ENCODE data around the gene CACNA2D1.
"Not testable (repeated sequence)": the region's sequence is repeated elsewhere in the genome, so short reads cannot be mapped to it uniquely, and the experiment has no call there.

CACNA2D1 gene

GRCh38 chr7:82393076-82393839, 50.3 kb downstream of the CACNA2D1 start:
- no peak for DNase-seq

GRCh38 chr7:82390936-82391335, 52.6 kb downstream of the CACNA2D1 start:
- no peak for DNase-seq

GRCh38 chr7:82389876-82390275, 53.7 kb downstream of the CACNA2D1 start:
- no peak for DNase-seq

- DNase-seq = no peak
Observed at GRCh38 chr7:82388138-82388537, 55.4 kb downstream of the CACNA2D1 start.

- not testable (repeated sequence) for DNase-seq
Observed at GRCh38 chr7:82386571-82386970, 57.0 kb downstream of the CACNA2D1 start.

- no peak for DNase-seq
Observed at GRCh38 chr7:82384779-82385178, 58.8 kb downstream of the CACNA2D1 start.

- peak in 1 of 5 experiments; percentile 55 for DNase-seq
Observed at GRCh38 chr7:82384051-82384464, 59.5 kb downstream of the CACNA2D1 start.

GRCh38 chr7:82382276-82382675, 61.3 kb downstream of the CACNA2D1 start:
- DNase-seq = no peak

GRCh38 chr7:82376739-82377138, 66.8 kb downstream of the CACNA2D1 start:
- no peak for DNase-seq

GRCh38 chr7:82375713-82376112, 67.9 kb downstream of the CACNA2D1 start:
- no peak for DNase-seq

GRCh38 chr7:82375129-82375528, 68.4 kb downstream of the CACNA2D1 start:
- DNase-seq = no peak

- DNase-seq = no peak
Observed at GRCh38 chr7:82373926-82374635, 69.5 kb downstream of the CACNA2D1 start.

GRCh38 chr7:82364671-82365070, 78.9 kb downstream of the CACNA2D1 start:
- no peak for DNase-seq

- DNase-seq = no peak
Observed at GRCh38 chr7:82364048-82364447, 79.5 kb downstream of the CACNA2D1 start.

GRCh38 chr7:82362129-82362706, 81.4 kb downstream of the CACNA2D1 start:
- DNase-seq = no peak

- no peak for DNase-seq
Observed at GRCh38 chr7:82360591-82361368, 82.8 kb downstream of the CACNA2D1 start.

- DNase-seq = no peak
Observed at GRCh38 chr7:82359426-82359825, 84.2 kb downstream of the CACNA2D1 start.

GRCh38 chr7:82358923-82359322, 84.7 kb downstream of the CACNA2D1 start:
- DNase-seq = no peak

GRCh38 chr7:82358009-82358578, 85.5 kb downstream of the CACNA2D1 start:
- DNase-seq = no peak

GRCh38 chr7:82348251-82348650, 95.3 kb downstream of the CACNA2D1 start:
- no peak for DNase-seq

GRCh38 chr7:82347808-82348207, 95.8 kb downstream of the CACNA2D1 start:
- DNase-seq = no peak

- DNase-seq = no peak
Observed at GRCh38 chr7:82345886-82346285, 97.7 kb downstream of the CACNA2D1 start.

- no peak for DNase-seq
Observed at GRCh38 chr7:82343716-82344115, 99.9 kb downstream of the CACNA2D1 start.
